HG03280 (cell line): ENCODE results near the gene PSMD8.
A peak's percentile ranks its signal among the peaks of the same experiment; 100 is the strongest.
"Not testable (repeated sequence)": the region's sequence is repeated elsewhere in the genome, so short reads cannot be mapped to it uniquely, and the experiment has no call there.

Source experiments
- ATAC-seq: cut with Tn5 transposase; IDR thresholded peaks from one replicate; pipeline ENCODE4 v1.9.1; 2021; ENCODE audit warnings: mild to moderate bottlenecking, moderate library complexity; ENCODE audit not compliant: unreplicated experiment

Gene PSMD8

GRCh38 chr19:38374332-38375097 lies at the start of gene PSMD8:
Gene PSMD8 (plus strand): TSS chr19:38374571. CDS start chr19:38374602, 31 bp downstream.
- ATAC-seq: peak; percentile 96

DNA sequence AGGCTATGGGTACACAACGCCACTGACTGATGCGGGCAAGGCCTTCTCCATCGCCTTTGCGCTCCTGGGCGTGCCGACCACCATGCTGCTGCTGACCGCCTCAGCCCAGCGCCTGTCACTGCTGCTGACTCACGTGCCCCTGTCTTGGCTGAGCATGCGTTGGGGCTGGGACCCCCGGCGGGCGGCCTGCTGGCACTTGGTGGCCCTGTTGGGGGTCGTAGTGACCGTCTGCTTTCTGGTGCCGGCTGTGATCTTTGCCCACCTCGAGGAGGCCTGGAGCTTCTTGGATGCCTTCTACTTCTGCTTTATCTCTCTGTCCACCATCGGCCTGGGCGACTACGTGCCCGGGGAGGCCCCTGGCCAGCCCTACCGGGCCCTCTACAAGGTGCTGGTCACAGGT lies 47.8 kb upstream of the PSMD8 start:
- no peak for ATAC-seq

DNA sequence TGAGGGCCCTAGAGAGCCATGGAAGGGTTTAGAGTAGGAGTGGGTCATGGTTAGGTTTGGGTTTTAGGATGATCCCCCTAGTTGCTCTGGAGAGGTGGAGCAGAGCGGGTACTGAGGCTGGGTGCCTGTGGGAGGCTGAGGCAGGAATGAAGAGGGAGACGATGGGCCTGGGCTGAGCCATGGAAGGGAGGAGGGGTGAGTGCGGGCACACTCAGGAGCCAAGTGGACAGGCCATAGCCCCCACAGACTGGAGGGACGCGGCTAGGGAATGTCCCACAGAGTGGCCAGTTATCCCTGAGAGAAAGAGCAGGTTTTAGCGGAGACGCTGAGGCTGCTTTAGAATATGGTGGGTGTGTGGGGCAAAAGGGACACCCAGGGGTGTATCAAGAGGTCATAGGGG lies 44.7 kb upstream of the PSMD8 start:
- no peak for ATAC-seq

GRCh38 chr19:38331728-38332127 lies 42.6 kb upstream of the PSMD8 start:
- ATAC-seq: no peak

DNA sequence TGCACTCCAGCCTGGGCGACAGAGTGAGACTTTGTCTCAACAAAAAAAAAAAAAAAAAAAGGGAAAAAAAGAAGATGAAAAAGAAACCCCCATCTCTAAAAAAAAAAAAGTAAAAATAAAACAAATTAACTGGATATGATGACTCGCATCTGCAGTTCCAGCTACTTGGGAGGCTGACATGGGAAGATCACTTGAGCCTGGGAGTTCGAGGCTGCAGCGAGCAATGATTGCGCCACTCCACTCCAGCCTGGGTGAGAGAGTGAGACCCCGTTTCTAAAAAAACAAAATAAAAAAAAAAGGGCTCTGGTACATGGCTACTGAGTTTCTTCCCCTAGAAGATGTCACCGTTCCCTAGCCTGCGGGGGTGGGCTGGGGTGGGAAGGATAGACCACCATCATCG lies 41.1 kb upstream of the PSMD8 start:
- no peak for ATAC-seq

GRCh38 chr19:38335949-38336637 lies 38.3 kb upstream of the PSMD8 start:
- ATAC-seq: peak; percentile 69

DNA sequence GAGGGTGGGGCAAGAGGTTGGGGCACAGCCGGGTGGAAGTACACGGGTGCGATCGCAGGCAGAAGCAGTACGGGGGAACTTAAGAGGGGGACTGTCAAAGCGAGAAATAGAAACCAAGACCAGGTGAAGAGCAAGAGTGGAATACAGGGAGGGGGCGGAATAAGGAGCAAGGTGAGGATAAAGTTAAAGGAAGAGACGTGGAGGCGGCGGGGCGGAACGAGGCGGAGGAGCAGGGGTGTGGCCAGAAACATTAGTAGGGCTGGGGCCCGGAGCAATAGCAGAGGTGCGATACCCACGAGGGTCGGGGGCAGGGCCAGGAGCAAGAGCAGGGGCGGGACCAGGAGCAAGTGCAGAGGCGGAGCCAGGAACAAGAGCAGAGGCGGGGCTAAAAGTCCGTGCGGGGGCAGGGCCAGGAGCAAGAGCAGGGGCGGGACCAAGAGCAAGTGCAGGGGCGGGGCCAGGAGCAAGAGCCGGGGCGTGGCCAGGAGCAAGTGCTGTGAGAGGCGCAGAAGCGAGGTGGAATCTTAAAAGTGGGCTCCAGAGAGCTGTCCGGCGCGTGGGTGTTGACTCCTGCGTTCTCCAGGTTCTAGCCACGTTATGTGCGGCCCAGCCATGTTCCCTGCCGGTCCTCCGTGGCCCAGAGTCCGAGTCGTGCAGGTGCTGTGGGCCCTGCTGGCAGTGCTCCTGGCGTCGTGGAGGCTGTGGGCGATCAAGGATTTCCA lies 37.6 kb upstream of the PSMD8 start:
- ATAC-seq: peak; percentile 52

DNA sequence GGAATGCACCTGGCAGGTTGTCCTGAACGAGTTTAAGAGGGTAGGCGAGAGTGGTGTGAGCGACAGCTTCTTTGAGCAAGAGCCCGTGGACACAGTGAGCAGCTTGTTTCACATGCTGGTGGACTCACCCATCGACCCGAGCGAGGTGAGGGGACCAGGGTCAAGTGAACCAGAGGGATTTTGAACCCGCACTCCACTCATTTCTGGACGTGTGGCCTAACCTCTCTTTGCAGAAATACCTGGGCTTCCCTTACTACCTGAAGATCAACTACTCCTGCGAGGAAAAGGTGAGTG lies 37.1 kb upstream of the PSMD8 start:
- ATAC-seq: no peak

- ATAC-seq: not testable (repeated sequence)
Measured at GRCh38 chr19:38339011-38339410, 35.4 kb upstream of the PSMD8 start.

DNA sequence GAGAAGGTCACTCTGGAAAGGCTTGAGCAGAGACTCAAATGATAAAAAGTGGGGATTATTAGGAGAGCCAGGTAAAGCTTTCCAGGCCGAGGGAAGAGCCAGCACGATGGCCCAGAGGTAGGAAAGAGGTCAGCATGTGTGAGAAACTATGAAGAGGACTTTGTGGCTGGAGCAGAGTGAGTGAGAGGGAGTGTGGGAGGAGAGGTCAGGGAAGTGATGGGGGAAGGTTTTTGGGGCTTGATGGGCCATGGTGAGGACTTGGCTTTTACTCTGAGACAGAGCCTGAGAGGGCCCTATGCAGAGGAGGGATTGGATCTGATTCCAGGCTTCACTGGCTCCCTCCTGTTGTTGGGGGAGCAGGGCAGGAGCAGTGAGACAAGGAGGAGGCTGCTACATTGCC lies 33.4 kb upstream of the PSMD8 start:
- no peak for ATAC-seq

DNA sequence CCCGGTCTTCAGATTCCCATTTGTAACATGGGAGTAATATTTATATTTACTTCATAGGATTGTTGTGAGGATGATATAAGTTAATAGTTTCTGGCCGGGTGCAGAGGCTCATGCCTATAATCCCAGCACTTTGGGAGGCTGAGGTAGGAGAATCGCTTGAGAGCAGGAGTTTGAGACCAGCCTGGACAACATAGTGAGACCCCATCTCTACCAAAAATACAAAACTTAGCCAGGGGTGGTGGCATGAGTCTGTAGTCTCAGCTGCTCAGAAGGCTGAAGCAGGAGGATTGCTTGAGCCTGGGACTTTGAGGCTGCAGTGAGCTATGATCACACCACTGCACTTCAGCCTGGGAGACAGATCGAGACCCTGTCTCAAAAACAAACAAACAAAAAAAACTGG lies 27.5 kb upstream of the PSMD8 start:
- ATAC-seq: no peak

DNA sequence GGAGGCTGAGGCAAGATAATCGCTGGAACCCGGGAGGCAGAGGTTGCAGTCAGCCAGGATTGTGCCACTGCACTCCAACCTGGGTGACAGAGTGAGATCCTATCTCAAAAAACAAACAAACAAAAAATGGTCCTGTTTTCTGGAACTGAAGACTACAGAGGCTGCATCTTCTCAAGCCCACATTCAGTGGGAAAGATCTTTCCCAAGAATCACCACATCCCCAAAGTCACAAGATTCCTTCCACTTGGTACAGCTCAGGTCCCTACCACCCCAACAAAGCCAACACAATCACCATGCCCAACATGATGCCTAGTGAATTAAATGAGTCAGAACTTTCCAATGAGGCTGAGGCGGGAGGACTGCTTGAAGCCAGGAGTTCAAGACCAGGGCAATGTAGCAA lies 23.5 kb upstream of the PSMD8 start:
- ATAC-seq: no peak

DNA sequence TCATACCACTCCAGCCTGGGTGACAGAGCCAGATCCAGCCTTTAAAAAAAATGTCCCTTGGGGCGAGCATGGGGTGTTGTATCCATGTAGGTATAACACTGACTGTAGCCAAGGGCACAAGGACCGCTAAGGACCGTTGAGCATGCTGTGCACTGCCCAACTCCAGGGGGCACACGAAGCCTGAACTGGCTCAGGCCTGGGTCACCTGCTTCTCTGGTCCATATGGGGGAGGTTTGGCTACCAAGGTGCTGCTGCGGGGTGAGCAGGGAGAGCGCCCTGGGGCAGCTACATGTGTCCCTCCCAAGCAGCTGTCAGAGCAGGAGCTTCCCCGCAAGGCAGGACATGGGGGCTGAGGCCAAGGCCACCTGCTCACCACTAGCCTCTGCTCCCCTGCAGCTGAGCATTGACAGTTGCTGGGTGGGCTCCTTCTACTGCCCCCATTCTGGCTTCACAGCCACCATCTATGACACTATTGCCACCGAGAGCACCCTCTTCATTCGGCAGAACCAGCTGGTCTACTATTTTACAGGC lies 22.4 kb upstream of the PSMD8 start:
- no peak for ATAC-seq

DNA sequence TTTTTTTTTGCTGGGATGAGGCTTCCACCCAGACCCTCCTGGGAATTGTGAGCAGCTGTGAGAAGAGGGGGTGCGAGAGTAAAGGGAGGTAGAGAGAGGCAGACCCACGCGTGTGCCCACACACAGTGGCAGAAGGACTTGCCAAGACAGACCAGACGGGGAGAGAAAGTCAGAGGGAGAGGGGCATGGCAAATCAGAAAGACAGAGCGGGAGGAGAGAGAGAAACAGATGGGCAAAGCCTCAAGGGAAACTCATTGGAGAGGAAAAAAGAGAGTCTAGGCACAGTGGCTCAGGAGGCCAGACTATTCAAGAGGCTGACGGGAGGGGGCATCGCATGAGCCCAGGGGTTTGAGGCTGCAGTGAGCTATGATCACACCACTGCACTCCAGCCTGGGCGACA lies 21.8 kb upstream of the PSMD8 start:
- no peak for ATAC-seq

DNA sequence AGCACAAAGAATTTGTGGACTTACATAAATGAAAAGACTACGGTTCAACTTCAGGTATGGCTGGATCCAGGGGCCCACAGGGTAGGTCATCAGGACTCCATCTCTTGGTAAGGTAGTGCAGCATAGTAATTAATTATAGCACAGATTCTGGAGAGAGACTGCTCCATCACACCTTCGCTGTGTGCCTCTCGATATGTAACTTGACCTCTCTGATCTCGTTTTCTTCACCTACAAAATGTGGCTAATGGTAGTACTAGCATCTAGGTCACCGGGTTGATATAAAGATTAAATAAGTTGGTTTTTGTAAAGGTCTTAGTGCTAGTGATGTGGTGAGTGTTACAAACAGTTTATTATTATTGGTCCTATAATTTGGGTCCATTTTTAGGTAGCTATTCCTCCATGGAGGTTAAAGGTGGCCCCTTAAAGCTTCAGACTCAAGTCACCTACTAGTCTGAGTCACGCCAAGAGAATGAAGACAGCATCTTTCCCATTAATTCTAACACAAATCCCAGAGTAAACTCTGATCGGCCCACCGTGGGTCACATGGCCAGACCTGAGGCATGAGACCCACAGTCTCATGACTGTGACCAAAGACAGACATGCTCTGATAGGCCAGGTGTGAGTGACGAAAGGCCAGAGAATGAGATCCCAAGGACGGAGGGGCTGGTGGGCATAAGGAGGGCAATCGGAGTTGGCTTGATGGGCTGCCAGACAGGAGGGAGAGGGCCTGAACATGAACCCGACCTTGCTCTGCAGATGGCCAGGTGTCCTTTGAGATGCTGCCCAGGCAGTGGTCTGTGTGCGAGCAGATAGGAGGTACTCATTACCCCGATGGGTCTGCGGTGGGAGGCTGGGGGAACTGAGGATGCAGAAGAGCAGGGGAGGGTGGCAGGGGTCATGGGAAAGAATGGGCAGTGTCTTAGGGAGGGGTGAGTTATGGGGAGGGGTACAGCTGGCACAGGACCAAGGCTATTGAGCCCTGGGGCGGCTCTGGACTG lies 18.3 kb upstream of the PSMD8 start:
- ATAC-seq: no peak

DNA sequence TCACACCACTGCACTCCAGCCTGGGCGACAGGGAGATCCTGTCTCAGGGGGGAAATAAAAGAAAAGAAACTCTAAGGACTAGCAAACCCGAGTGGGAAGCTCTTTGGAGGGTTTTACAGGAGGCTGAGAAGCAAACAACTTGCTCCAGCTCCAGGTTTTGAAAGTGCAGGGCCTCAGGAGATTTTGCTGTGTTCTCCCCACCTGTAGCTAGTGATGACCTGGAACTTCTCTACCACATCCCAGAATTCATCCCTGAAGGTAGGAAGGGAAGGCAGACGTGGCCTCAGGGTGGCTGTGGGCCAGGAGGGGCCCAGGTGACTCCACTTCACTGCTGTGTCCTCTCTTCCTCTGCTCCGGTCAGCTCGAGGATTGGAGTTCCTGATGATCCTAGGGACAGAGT lies 16.3 kb upstream of the PSMD8 start:
- ATAC-seq: no peak

- ATAC-seq: no peak
Measured at GRCh38 chr19:38359242-38360021, 14.9 kb upstream of the PSMD8 start.

GRCh38 chr19:38360351-38360750 lies 14.0 kb upstream of the PSMD8 start:
- no peak for ATAC-seq

DNA sequence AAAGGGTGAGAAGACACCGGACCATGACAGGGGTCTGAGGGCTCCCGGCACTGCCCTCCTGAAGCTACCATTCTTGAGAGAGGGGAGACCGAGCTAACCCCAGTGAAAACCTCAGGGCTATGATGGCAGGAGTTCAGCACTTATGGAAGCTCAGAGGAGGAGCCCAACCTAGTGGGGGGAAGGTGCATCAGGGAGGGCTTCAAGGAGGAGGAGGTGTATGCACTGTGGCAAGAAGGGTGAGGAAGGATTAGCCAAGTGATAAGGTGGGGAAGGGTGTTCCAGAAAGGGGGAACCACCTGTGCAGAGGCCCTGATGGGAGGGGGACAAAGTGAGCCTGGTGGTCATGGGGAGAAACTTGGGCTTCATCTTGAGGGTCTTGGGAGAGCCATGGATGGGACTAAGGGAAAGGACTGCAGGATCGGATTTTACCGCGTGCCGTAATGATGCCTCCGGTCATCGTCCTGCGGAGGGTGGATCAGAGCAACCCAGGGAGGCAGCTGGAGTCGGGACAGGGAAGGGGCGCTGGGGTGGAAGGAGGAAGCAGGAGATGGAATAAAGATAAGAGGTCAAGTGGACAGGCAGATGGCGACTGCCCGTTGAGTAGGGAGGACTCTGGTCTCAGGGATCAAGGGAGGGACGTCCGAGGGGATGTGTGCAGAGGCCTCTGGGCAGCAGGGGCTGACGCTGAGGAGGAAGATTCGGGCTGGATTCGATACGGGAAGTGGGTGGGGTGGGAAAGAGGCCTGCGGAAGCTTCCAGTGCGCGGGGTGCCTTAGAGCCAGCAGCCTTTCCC lies 13.3 kb upstream of the PSMD8 start:
- ATAC-seq: peak; percentile 5
